Panc1 (cell line): ENCODE measurements around the gene STK24. TPM values are rescaled to one million over a fixed set of nuclear protein-coding genes. Genes with fewer than 3 reads are reported as not detected.

Experiments used
- ATAC-seq: fragments of 200-7000 bp; cut with Tn5 transposase; 2 replicates; pipeline ENCODE4 v1.9.1; 2020; ENCODE audit warnings: mild to moderate bottlenecking, moderate library complexity
- BruUV-seq: library from RNA; stranded (reverse); fragments of 400-500 nt; replicated peaks from 2 replicates; lab custom pipeline; 2021; lab: Mats Ljungman, UMichigan
- CTCF ChIA-PET: fragments of 300-600 bp; sonication (Branson Sonifier 250); formaldehyde crosslinking; loops from one replicate; lab custom pipeline; 2022; ENCODE audit warnings: antibody characterized with exemption; lab: Charles Lee
- POLR2A ChIA-PET: fragments of 300-600 bp; sonication (Branson Sonifier 250); formaldehyde crosslinking; loops from one replicate; lab custom pipeline; 2022; ENCODE audit warnings: antibody characterized with exemption; lab: Charles Lee
- DNase-seq: peaks from one replicate; pipeline ENCODE4 v3.0.0-alpha.2; 2010; ENCODE audit warnings: low read depth, low spot score
- H3K27ac ChIP-seq: 2 replicates; pipeline ENCODE4 v1.5.1; 2011; ENCODE audit warnings: mild to moderate bottlenecking, low read length, inconsistent platforms
- H3K27me3 ChIP-seq: fragments of 200-500 bp; sonication (Bioruptor generic); 2 replicates; pipeline ENCODE4 v1.6.0; 2014; ENCODE audit warnings: low read length, inconsistent platforms; ENCODE audit not compliant: control insufficient read depth, insufficient read depth
- H3K36me3 ChIP-seq: fragments of 200-500 bp; sonication (Bioruptor generic); 2 replicates; pipeline ENCODE4 v1.5.1; 2014; ENCODE audit warnings: inconsistent platforms, mild to moderate bottlenecking, low read length, moderate library complexity; ENCODE audit not compliant: control insufficient read depth, insufficient read depth
- H3K4me1 ChIP-seq: 2 replicates; pipeline ENCODE4 v1.5.1; 2011; ENCODE audit warnings: inconsistent platforms, mild to moderate bottlenecking, low read length, moderate library complexity; ENCODE audit not compliant: control insufficient read depth, insufficient read depth
- H3K4me3 ChIP-seq, 2 experiments: 2 replicates each; pipeline ENCODE4 v1.5.1; 2011 to 2012; ENCODE audit warnings: low read depth in 2 of 2, low read length in 2 of 2, mild to moderate bottlenecking in 2 of 2, inconsistent platforms in 1 of 2, moderate library complexity in 1 of 2
- H3K9me3 ChIP-seq: fragments of 200-500 bp; sonication (Bioruptor generic); 2 replicates; pipeline ENCODE4 v1.5.1; 2014; ENCODE audit warnings: low read depth, mild to moderate bottlenecking, inconsistent platforms, low read length, moderate library complexity; ENCODE audit not compliant: control insufficient read depth, insufficient read depth
- POLR2AphosphoS5 ChIP-seq: IDR thresholded peaks from 2 replicates; pipeline ENCODE4 v1.6.1; 2012; ENCODE audit warnings: mild to moderate bottlenecking, low read depth, low read length, moderate library complexity
- SIN3A ChIP-seq: IDR thresholded peaks from 2 replicates; pipeline ENCODE4 v1.6.1; 2012; ENCODE audit warnings: low read depth, mild to moderate bottlenecking, low read length, moderate library complexity, borderline replicate concordance; ENCODE audit not compliant: insufficient read depth
- TCF7L2 ChIP-seq: IDR thresholded peaks from 2 replicates; pipeline ENCODE4 v1.6.1; 2011; ENCODE audit warnings: mild to moderate bottlenecking, low read depth, low read length, inconsistent platforms
- in situ Hi-C: cut with HindIII; loops from 2 replicates; pipeline ENCODE4 v1.10.0; 2016; ENCODE audit warnings: low sequenced_read_pairs, low pct_unique_long_range_greater_than_20kb
- intact Hi-C: fragments of 100-400 bp; cut with micrococcal nuclease; formaldehyde crosslinking; loops from one replicate; pipeline ENCODE4 v1.10.0; 2022; ENCODE audit not compliant: unreplicated experiment
- total RNA-seq: library from RNA; stranded (reverse); gene quantifications from one replicate; pipeline ENCODE4 v1.2.1, GENCODE V29; 2021; ENCODE audit not compliant: unreplicated experiment
- TF ChIP-seq, protein P1 (sequence below): fragments of 450-650 bp; IDR thresholded peaks from 2 replicates; pipeline ENCODE4 v1.5.1; 2017; ENCODE audit warnings: mild to moderate bottlenecking
- TF ChIP-seq, protein P2 (sequence below), 2 experiments: IDR thresholded peaks; 2 replicates each; pipeline ENCODE4 v1.6.1; 2011 to 2012; ENCODE audit warnings: low read depth in 2 of 2, control low read depth in 1 of 2, low read length in 1 of 2, mild to moderate bottlenecking in 1 of 2, moderate library complexity in 1 of 2; ENCODE audit not compliant: insufficient read depth in 1 of 2

Gene STK24
- total RNA-seq, 1 experiment from 2014 or later = 57.3 TPM

DNA sequence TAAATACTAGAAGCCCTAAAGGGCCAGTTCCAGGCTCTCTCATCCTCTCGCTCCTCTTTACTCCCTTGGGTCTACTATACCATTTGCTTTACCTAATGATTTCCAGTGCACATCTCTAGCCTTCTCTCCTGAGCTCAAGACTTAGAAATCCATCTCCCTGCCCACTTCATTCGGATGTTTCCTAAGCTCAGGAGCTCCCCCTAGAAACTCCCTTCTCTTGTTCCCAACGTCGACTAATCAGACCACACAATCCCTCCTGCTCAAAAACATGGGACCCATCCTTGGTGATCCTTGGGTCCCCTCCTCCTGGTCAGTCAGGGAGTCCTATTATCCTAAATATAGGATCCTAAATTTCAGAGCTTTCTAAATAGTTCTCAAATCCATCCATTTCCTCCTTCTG lies 21.1 kb upstream of the STK24 start:
- DNase-seq (no peak), ATAC-seq (no peak)
- Histone ChIP-seq H3K27me3 (no peaks in the 10 kb centered on the region), H3K27ac (no peak overlapping the region), H3K9me3 (no peaks in the 10 kb centered on the region), H3K36me3 (no peaks in the 10 kb centered on the region), H3K4me1 (no peaks in the 10 kb centered on the region), H3K4me3 (no peak overlapping the region)
- BruUV-seq = no TSS peak
- TF ChIP-seq TCF7L2 = no peak
- TF ChIP-seq, protein P1, sequence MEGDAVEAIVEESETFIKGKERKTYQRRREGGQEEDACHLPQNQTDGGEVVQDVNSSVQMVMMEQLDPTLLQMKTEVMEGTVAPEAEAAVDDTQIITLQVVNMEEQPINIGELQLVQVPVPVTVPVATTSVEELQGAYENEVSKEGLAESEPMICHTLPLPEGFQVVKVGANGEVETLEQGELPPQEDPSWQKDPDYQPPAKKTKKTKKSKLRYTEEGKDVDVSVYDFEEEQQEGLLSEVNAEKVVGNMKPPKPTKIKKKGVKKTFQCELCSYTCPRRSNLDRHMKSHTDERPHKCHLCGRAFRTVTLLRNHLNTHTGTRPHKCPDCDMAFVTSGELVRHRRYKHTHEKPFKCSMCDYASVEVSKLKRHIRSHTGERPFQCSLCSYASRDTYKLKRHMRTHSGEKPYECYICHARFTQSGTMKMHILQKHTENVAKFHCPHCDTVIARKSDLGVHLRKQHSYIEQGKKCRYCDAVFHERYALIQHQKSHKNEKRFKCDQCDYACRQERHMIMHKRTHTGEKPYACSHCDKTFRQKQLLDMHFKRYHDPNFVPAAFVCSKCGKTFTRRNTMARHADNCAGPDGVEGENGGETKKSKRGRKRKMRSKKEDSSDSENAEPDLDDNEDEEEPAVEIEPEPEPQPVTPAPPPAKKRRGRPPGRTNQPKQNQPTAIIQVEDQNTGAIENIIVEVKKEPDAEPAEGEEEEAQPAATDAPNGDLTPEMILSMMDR = peak; percentile 21
- ChIA-PET CTCF (no interaction called here), POLR2A (no interaction called here)
- intact Hi-C loops = no loop called here
- in situ Hi-C loops = no loop called here

DNA sequence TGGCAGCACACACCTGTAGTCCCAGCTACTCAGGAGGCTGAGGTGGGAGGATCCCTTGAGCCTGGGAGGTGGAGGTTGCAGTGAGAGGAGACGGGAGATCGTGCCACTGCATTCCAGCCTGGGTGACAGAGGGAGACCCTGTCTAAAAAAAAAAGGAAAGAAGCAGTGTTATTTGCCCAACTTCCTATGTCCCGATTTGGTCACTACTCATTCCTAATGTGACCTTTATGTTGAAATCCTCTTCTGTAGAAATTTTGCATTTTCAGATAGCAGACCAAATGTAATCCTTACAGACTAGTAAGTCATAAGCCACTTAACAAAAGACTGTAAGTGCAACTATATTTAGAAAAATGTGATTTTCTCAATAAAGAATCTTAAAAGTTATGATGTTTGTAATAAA lies 18.2 kb upstream of the STK24 start:
- ATAC-seq = no peak
- TF ChIP-seq TCF7L2 (no peak), SIN3A (no peak), POLR2AphosphoS5 (no peak)
- TF ChIP-seq, protein P2, sequence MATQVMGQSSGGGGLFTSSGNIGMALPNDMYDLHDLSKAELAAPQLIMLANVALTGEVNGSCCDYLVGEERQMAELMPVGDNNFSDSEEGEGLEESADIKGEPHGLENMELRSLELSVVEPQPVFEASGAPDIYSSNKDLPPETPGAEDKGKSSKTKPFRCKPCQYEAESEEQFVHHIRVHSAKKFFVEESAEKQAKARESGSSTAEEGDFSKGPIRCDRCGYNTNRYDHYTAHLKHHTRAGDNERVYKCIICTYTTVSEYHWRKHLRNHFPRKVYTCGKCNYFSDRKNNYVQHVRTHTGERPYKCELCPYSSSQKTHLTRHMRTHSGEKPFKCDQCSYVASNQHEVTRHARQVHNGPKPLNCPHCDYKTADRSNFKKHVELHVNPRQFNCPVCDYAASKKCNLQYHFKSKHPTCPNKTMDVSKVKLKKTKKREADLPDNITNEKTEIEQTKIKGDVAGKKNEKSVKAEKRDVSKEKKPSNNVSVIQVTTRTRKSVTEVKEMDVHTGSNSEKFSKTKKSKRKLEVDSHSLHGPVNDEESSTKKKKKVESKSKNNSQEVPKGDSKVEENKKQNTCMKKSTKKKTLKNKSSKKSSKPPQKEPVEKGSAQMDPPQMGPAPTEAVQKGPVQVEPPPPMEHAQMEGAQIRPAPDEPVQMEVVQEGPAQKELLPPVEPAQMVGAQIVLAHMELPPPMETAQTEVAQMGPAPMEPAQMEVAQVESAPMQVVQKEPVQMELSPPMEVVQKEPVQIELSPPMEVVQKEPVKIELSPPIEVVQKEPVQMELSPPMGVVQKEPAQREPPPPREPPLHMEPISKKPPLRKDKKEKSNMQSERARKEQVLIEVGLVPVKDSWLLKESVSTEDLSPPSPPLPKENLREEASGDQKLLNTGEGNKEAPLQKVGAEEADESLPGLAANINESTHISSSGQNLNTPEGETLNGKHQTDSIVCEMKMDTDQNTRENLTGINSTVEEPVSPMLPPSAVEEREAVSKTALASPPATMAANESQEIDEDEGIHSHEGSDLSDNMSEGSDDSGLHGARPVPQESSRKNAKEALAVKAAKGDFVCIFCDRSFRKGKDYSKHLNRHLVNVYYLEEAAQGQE (IDR thresholded peaks at IDR 0.05; ENCODE audit: insufficient read depth in 1 of 2, low read depth in 2 of 2, low read length in 1 of 2) = no peak
- TF ChIP-seq, protein P1 = no peak
- H3K4me3 ChIP-seq = no peak overlapping the region
- ChIA-PET POLR2A (no interaction called here), CTCF (interaction anchor here (0.7 kb wide), 1 partner anchor 41 kb away, joined by 3 read pairs; no protein-coding TSS in a partner anchor)
- in situ Hi-C loops = no loop called here
- no peaks in the 10 kb centered on the region for H3K4me1 ChIP-seq
- intact Hi-C loops = no loop called here
- DNase-seq = no peak
- H3K9me3 ChIP-seq = no peaks in the 10 kb centered on the region
- BruUV-seq = no TSS peak
- H3K27me3 ChIP-seq = no peaks in the 10 kb centered on the region
- H3K36me3 ChIP-seq = no peaks in the 10 kb centered on the region
- no peak overlapping the region for H3K27ac ChIP-seq
